ENCODE results near the gene CLDN7. TPM values are rescaled to one million over a fixed set of nuclear protein-coding genes. Genes with fewer than 3 reads are reported as not detected.

Gene CLDN7
- polyA plus RNA-seq, 1 donor from 2014 or later, result 1.2 TPM

DNA sequence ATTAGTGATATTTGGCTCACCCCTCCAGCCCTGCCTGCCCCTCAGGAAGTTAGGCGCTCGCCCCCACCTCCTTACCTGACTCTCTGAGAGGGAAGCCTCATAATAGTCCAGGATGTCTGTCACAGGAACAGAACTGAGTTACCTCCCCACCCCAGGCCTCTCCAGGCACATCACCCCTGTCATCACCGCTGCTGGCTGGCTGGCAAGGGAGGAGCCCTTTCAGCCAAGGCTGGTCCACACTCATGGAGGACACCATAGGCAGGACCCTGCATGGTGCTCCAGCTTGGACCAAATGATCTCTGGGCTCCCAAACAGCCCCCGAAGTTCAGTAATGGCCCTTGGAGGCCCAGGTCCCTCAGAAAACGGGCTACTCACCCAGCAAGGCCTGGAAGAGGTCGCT is 44.1 kb downstream of the CLDN7 start:
- peak overlapping the region in 1 of 3 donors; percentile 57 for H3K27ac Mint-ChIP-seq
- no peaks in the 10 kb centered on the region for H3K9me3 Mint-ChIP-seq
- peaks cover 7% of the 10 kb centered on the region for H3K27me3 Mint-ChIP-seq
- H3K4me1 Mint-ChIP-seq, result peaks cover 26 to 36% (median 35%) of the 10 kb centered on the region in 3 donors
- H3K4me3 Mint-ChIP-seq, result peak overlapping the region in 3 of 4 donors; percentile 70 to 93 (median 71)
- no peaks in the 10 kb centered on the region for H3K36me3 Mint-ChIP-seq

DNA sequence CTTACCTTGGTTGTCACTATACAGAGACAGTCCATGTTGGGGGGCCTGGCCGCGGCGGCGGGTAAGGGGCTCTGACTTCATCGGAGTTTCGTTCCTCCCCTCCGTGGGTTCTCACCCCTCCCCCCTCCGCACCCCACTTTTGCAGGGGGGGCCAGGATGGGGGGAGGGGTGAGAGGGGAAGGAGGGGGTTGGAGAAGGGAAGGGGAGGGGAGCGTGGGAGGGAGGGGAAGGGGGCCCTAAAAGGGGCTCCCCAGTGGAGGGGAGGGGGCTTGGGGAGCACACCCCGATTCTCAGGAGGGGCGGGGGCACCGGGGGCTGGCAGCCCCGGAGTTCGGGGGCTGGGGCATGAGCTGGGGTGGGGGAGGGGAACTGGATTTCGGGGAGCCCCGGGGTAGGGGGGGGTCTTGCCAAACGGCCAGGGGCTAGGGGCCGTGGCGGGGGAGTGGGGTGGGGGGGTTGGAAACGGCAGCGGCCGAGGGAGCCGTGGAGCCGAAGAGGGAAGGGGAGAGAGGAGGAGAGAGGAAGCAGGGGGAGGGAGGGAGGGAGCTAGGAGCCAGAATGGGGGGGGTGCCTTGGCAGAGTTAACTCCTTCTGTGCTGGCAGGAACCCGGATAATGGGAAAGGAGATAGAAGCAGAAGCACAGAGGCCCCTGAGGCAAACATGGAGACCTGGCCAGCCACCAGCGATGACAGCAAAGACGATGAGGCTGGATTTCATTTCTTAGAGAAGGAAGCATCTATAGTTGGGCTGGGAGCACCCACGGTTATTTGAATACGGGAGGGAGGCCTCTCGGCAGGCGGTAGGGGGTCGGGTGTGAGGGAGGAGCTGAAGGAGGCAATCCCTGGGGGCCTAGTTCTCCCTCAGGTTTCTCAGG is 44.9 kb downstream of the CLDN7 start:
- Mint-ChIP-seq H3K27ac (peak overlapping the region in 2 of 3 donors; percentile 71 to 73), H3K27me3 (peaks cover 7% of the 10 kb centered on the region), H3K36me3 (no peaks in the 10 kb centered on the region)

DNA sequence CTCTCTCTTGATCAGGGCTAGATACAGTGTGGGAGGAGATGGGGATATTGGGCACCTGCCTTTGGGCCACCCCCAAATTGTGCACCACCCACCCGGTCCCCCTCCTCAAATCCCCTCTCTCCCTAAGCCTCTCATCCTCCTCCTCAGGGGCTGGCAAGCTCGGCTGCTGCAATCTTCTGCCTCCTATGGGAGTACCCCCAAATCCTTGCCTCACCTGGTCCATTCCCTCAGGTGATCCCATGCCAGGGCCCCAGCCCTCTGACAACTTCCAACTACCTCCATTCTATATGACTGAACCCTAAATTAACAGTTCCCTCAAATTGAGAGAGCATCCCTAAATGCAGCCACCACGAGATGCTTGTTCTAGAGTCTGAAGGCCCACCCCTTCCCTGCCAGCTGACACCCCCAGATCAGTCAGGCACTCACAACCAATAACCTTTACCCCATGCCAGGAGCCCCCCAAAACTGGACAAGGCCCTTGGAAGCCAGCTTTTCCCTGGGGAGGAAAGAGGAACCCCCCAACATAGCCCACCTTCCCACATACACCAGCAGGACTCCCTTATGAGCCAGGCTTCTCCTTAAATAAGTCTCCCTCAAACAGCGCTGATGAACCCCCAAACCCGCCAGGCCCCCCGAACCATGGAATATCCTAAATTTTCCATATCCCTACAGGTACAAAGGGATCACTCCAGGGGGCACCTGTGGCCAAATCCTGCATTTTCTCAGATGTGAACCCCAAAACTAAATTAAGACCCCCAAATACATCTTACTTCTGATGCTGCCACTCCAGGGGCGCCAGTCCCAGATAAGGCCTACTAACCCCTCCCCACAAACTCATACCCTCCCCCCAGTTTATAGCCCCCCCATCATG is 45.8 kb downstream of the CLDN7 start:
- H3K4me3 Mint-ChIP-seq, result peak overlapping the region in 2 of 4 donors; percentile 37 to 77
- peaks cover 9% of the 10 kb centered on the region for H3K27me3 Mint-ChIP-seq
- peak overlapping the region in 2 of 3 donors; percentile 71 to 73 for H3K27ac Mint-ChIP-seq
- H3K9me3 Mint-ChIP-seq, result no peaks in the 10 kb centered on the region
- peaks cover 31 to 40% (median 35%) of the 10 kb centered on the region in 3 donors for H3K4me1 Mint-ChIP-seq
- no peaks in the 10 kb centered on the region for H3K36me3 Mint-ChIP-seq

More for the DNA sequence above, 44.9 kb downstream of the CLDN7 start:
- Mint-ChIP-seq H3K9me3 (no peaks in the 10 kb centered on the region), H3K4me3 (peak overlapping the region in 3 of 4 donors; percentile 70 to 93 (median 71)), H3K4me1 (peaks cover 28 to 36% (median 35%) of the 10 kb centered on the region in 3 donors)

GRCh38 chr17:7215652-7216180 is 46.6 kb downstream of the CLDN7 start:
- H3K27me3 Mint-ChIP-seq, result peaks cover 9% of the 10 kb centered on the region

GRCh38 chr17:7215136-7215638 is 47.1 kb downstream of the CLDN7 start:
- H3K27ac Mint-ChIP-seq, result peak overlapping the region; percentile 98 to 99 (median 98)
- H3K4me3 Mint-ChIP-seq, result peak overlapping the region; percentile 92 to 96 (median 94)
- no peaks in the 10 kb centered on the region for H3K9me3 Mint-ChIP-seq
- peaks cover 9% of the 10 kb centered on the region for H3K27me3 Mint-ChIP-seq
- H3K36me3 Mint-ChIP-seq, result no peaks in the 10 kb centered on the region
- peaks cover 19 to 36% (median 28%) of the 10 kb centered on the region in 3 donors for H3K4me1 Mint-ChIP-seq

More at GRCh38 chr17:7215652-7216180, 46.6 kb downstream of the CLDN7 start:
- Mint-ChIP-seq H3K27ac (peak overlapping the region in 1 of 3 donors; percentile 71), H3K9me3 (no peaks in the 10 kb centered on the region), H3K4me1 (peaks cover 24 to 36% (median 33%) of the 10 kb centered on the region in 3 donors), H3K36me3 (no peaks in the 10 kb centered on the region), H3K4me3 (peak overlapping the region in 1 of 4 donors; percentile 37)

- no peaks in the 10 kb centered on the region for H3K9me3 Mint-ChIP-seq
- peak overlapping the region; percentile 98 to 99 (median 98) for H3K27ac Mint-ChIP-seq
- H3K4me3 Mint-ChIP-seq, result peak overlapping the region; percentile 92 to 96 (median 94)
- peaks cover 8% of the 10 kb centered on the region for H3K27me3 Mint-ChIP-seq
- H3K36me3 Mint-ChIP-seq, result no peaks in the 10 kb centered on the region
- peaks cover 16 to 34% (median 26%) of the 10 kb centered on the region in 3 donors for H3K4me1 Mint-ChIP-seq
Observed at GRCh38 chr17:7214300-7215135, 47.8 kb downstream of the CLDN7 start.

DNA sequence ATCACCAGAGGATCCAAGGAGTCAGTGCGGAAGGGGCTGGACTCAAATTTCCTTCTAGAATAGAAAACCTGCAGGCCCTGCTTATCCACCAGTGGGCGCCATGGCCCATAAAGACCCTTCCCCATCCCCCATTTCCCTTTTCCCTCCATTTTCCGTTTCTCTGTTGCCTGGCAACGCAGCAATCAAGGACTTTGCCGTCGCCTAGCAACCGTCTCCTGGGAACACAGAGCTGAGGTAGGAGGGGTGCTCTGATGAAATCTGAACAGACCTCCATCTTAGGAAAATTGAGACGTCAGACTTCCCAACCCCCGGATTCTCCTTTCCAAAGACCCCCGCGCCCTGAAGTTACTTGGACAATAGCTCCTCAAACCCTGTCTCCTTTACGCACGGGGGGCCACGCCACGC is 48.4 kb downstream of the CLDN7 start:
- peaks cover 7% of the 10 kb centered on the region for H3K27me3 Mint-ChIP-seq
- peaks cover 14 to 30% (median 21%) of the 10 kb centered on the region in 3 donors for H3K4me1 Mint-ChIP-seq
- H3K9me3 Mint-ChIP-seq, result no peaks in the 10 kb centered on the region
- peak overlapping the region; percentile 98 to 99 (median 98) for H3K27ac Mint-ChIP-seq
- no peaks in the 10 kb centered on the region for H3K36me3 Mint-ChIP-seq
- H3K4me3 Mint-ChIP-seq, result peak overlapping the region; percentile 92 to 96 (median 94)

- Mint-ChIP-seq H3K9me3 (no peaks in the 10 kb centered on the region), H3K27me3 (peaks cover 6% of the 10 kb centered on the region), H3K4me3 (peak overlapping the region in 1 of 4 donors; percentile 76), H3K4me1 (peaks cover 14 to 22% (median 16%) of the 10 kb centered on the region in 3 donors), H3K36me3 (no peaks in the 10 kb centered on the region), H3K27ac (peak overlapping the region in 1 of 3 donors; percentile 89)
Observed at GRCh38 chr17:7211491-7212273, 50.6 kb downstream of the CLDN7 start.

Other genes starting within 250 kb of the CLDN7 start
- 984 TPM for gene RNASEK, start 249.9 kb downstream of the CLDN7 start, polyA plus RNA-seq
- 0.33 TPM for gene BCL6B, start 239.4 kb downstream of the CLDN7 start, polyA plus RNA-seq
- 3.3 TPM for gene SLC16A13, start 226.5 kb downstream of the CLDN7 start, polyA plus RNA-seq
- gene SLC16A11, start 218.4 kb downstream of the CLDN7 start, polyA plus RNA-seq, result 3.4 TPM
- not detected for gene CLEC10A, start 182.2 kb downstream of the CLDN7 start, polyA plus RNA-seq
- 0.60 TPM for gene ASGR2, start 147.7 kb downstream of the CLDN7 start, polyA plus RNA-seq
- gene ASGR1, start 83.1 kb downstream of the CLDN7 start, polyA plus RNA-seq, result 0.50 TPM
- gene DLG4, start 42.6 kb downstream of the CLDN7 start, polyA plus RNA-seq, result 0.38 TPM
- gene ACADVL, start 42.5 kb downstream of the CLDN7 start, polyA plus RNA-seq, result 88.6 TPM
- gene DVL2, start 28.0 kb downstream of the CLDN7 start, polyA plus RNA-seq, result 32.3 TPM
- gene PHF23, start 23.0 kb downstream of the CLDN7 start, polyA plus RNA-seq, result 38.2 TPM
- gene GABARAP, start 20.0 kb downstream of the CLDN7 start, polyA plus RNA-seq, result 1,138 TPM
- 48.7 TPM for gene CTDNEP1, start 10.7 kb downstream of the CLDN7 start, polyA plus RNA-seq
- gene ELP5, start 10.3 kb downstream of the CLDN7 start, polyA plus RNA-seq, result 86.8 TPM
- not detected for gene SLC2A4, start 19.2 kb upstream of the CLDN7 start, polyA plus RNA-seq
- not detected for gene YBX2, start 32.2 kb upstream of the CLDN7 start, polyA plus RNA-seq
- 221 TPM for gene EIF5A, start 45.1 kb upstream of the CLDN7 start, polyA plus RNA-seq
- 128 TPM for gene GPS2, start 52.9 kb upstream of the CLDN7 start, polyA plus RNA-seq
- gene NEURL4, start 66.9 kb upstream of the CLDN7 start, polyA plus RNA-seq, result 1.7 TPM
- 251 TPM for gene ACAP1, start 74.1 kb upstream of the CLDN7 start, polyA plus RNA-seq
- gene KCTD11, start 89.7 kb upstream of the CLDN7 start, polyA plus RNA-seq, result 6.8 TPM
- not detected for gene TMEM95, start 92.7 kb upstream of the CLDN7 start, polyA plus RNA-seq
- gene TNK1, start 118.6 kb upstream of the CLDN7 start, polyA plus RNA-seq, result 4.4 TPM
- 113 TPM for gene PLSCR3, start 132.0 kb upstream of the CLDN7 start, polyA plus RNA-seq
- gene TMEM256, start 141.6 kb upstream of the CLDN7 start, polyA plus RNA-seq, result 84.7 TPM
- not detected for gene NLGN2, start 145.4 kb upstream of the CLDN7 start, polyA plus RNA-seq
- not detected for gene SPEM1, start 157.8 kb upstream of the CLDN7 start, polyA plus RNA-seq
- gene SPEM2, start 163.1 kb upstream of the CLDN7 start, polyA plus RNA-seq, result not detected
- not detected for gene SPEM3, start 166.4 kb upstream of the CLDN7 start, polyA plus RNA-seq
- 25.5 TPM for gene TMEM102, start 173.0 kb upstream of the CLDN7 start, polyA plus RNA-seq
- gene FGF11, start 177.0 kb upstream of the CLDN7 start, polyA plus RNA-seq, result not detected
- 13.8 TPM for gene CHRNB1, start 182.6 kb upstream of the CLDN7 start, polyA plus RNA-seq
- 15.9 TPM for gene ZBTB4, start 217.2 kb upstream of the CLDN7 start, polyA plus RNA-seq
- not detected for gene SLC35G6, start 219.0 kb upstream of the CLDN7 start, polyA plus RNA-seq
- gene POLR2A, start 221.9 kb upstream of the CLDN7 start, polyA plus RNA-seq, result 55.7 TPM